Fibroblast of the aortic adventitia (primary cell): Measurements from ENCODE around the gene TWIST2. TPM values are rescaled to one million over a fixed set of nuclear protein-coding genes. Genes with fewer than 3 reads are reported as not detected.

Experiments used
- DNase-seq: peaks from one replicate; pipeline ENCODE4 v3.0.0-alpha.2; 2010; ENCODE audit warnings: low read depth
- H3K4me3 ChIP-seq: 2 replicates; pipeline ENCODE4 v1.5.1; 2011; ENCODE audit warnings: low read depth, mild to moderate bottlenecking, control low read depth, low read length, moderate library complexity
- CTCF ChIP-seq: IDR thresholded peaks from 2 replicates; pipeline ENCODE4 v1.5.1; 2011; ENCODE audit warnings: mild to moderate bottlenecking, low read length, control low read depth, inconsistent platforms; ENCODE audit not compliant: insufficient read depth
- total RNA-seq: library from RNA; depleted of rRNA; stranded (reverse); fragments of >200 nt; gene quantifications from 2 replicates; pipeline ENCODE4 v1.2.3, GENCODE V29; 2012; ENCODE audit warnings: low replicate concordance

Gene TWIST2
- total RNA-seq, 1 donor: 64.1 TPM

- TF ChIP-seq CTCF: no peak
- H3K4me3 ChIP-seq: no peak overlapping the region
- DNase-seq: no peak
Measured at GRCh38 chr2:238947243-238947760, 99.4 kb downstream of the TWIST2 start.

- TF ChIP-seq CTCF: no peak
- peak overlapping the region; percentile 32 for H3K4me3 ChIP-seq
- DNase-seq: peak; percentile 87
Measured at GRCh38 chr2:238947920-238948710, 100.2 kb downstream of the TWIST2 start.

- no peak for TF ChIP-seq CTCF
- no peak overlapping the region for H3K4me3 ChIP-seq
- no peak for DNase-seq
Measured at GRCh38 chr2:238948765-238949641, 101.1 kb downstream of the TWIST2 start.

DNA sequence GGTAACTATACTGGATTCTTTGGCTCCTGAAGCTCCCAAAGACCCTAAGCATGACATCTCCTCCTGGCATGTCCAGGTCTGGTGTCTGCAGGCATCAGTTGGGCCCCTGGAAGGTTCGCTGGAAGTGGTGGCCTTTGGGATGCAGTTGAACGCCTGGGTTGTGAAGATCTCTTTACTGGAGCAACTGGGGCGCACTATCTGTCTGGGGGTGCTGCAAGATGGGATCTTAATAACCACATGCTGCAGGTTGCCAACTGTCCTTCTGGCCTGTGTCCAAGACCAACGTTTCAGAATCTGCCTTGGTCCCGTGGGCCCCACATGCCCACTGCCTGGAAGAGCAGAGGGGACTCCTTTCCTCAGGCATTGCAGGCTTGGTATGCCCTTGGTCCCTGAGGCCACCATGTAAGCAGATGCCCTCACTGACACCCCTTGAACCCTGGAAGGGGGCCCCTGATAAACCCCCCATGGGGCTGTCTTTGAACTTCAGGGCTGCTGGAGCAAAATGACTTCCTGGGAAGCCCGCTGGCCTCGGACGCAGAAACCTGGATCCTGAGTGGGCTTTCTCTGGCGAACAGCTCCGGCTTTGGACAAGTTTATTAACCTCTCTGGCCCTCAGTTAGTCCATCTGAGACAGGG lies 101.9 kb downstream of the TWIST2 start:
- no peak for TF ChIP-seq CTCF
- DNase-seq: no peak
- H3K4me3 ChIP-seq: no peak overlapping the region

GRCh38 chr2:238950551-238950950 lies 102.7 kb downstream of the TWIST2 start:
- H3K4me3 ChIP-seq: no peak overlapping the region
- DNase-seq: no peak
- TF ChIP-seq CTCF: no peak

GRCh38 chr2:238952261-238952919 lies 104.5 kb downstream of the TWIST2 start:
- peak; percentile 75 for DNase-seq

More at GRCh38 chr2:238952261-238952919, 104.5 kb downstream of the TWIST2 start:
- no peak for TF ChIP-seq CTCF
- H3K4me3 ChIP-seq: no peak overlapping the region
